Measurements from ENCODE around the gene ARX.

- TF ChIP-seq EZH2phosphoT487 (IDR thresholded peaks at IDR 0.05; ENCODE audit: insufficient read depth, low read depth) (0 out of 2 replicates have a peak, but pooled peaks have one; percentile 46), EZH2 (IDR thresholded peaks at IDR 0.05; ENCODE audit: insufficient read depth, poor library complexity, severe bottlenecking) (no peak)
Observed at GRCh38 chrX:25020905-25021449, 5.2 kb upstream of the ARX start.

Data from GM23248 (cell line).